Measurements from ENCODE around the gene PLCL2.

DNA sequence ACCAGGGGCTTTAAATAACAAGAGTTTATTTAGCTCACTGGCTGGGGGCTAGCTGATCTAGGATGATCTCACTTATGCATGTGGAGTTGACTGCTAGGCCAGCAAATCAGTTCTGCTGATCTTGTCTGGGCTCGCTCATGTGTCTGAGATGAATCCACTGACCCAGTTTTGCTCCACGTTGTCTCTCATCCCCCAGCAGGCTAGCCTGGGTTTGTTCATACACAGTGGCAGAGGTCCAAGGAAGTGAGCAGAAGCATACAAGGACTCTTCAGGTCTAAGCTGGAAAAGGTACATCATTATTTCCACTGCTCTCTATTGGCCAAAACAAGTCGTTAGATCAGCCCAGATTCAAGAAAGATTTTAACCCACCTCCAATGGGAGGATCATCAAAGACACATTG lies 238.0 kb downstream of the PLCL2 start:
- no peak for TF ChIP-seq POLR2A (IDR thresholded peaks at IDR 0.05; ENCODE audit: low read depth)
- TF ChIP-seq POLR2AphosphoS5 (IDR thresholded peaks at IDR 0.05) = no peak

Data from esophagus muscularis mucosa (tissue), 2 donors.